HG03025 (cell line): ENCODE measurements around the gene RFTN1.
A peak's percentile ranks its signal among the peaks of the same experiment; 100 is the strongest.

ENCODE experiments used
- ATAC-seq: cut with Tn5 transposase; IDR thresholded peaks from one replicate; pipeline ENCODE4 v1.9.1; 2021; ENCODE audit warnings: mild to moderate bottlenecking, moderate library complexity; ENCODE audit not compliant: unreplicated experiment, low FRiP score

Gene RFTN1

DNA sequence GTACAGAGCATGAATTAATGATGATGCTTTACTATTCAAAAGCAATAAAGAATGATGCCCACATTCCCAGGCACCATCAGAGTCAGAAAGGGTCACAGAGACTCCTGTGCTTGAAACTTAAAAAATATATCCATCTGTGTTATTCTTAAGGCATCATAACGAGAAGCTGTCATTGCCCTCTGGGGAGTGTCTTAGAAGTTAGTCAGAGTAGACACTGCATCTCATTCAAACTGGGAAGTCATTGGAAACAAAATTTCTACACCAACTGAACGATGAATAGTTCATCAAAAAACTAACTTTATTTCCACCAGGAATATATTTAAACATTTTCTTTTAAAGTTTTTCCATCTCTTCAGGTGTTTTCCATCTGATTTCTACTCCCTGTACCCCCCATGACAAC, 122.9 kb downstream of the RFTN1 start:
- no peak for ATAC-seq

DNA sequence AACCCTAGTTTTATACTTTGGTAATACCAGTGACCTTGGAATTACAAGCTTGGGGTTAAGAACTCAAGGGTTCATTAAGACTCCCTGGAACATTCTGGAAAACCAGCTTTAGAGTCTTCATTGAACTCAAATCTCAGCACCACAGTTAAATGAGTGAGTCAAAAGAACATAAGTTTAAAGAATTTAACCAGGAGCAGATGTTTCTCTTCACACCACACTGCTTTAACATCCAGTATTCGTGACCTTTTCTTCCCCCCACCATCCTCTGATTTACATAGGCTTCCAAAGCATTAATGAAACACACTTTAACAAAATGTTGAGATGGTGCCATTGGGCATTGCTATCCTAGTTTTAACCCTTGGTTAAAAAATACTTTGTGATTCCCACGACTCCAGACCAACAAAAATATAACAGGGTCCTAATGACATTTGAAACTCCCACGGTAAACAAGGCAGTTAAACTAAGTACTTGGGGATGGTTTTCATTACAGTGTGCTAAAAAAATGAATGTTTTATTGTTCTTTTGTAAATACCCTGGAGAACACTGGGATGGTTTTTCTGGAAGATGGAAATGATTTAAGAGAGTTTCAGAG, 124.6 kb downstream of the RFTN1 start:
- no peak for ATAC-seq

- ATAC-seq, result no peak
These were observed 126.9 kb downstream of the RFTN1 start for GRCh38 chr3:16386561-16386960.

DNA sequence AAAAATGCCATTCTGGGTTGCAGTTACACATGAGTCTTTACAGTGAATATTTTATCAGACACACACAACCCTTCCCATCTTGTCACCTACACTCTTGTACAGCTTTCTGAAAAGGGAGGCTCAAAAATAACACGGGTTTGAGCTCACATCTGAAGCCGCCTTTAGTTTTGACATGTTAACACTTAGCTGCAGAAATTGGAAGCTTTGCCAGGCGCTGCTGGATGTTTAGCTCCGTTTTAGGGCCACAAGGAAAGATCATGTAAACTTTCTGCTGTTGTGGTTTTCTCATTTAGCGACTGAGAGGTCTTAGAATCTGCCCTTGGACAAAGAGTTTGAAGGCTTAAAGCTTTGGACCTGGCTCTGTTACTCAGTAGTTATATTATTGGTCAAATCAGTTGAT, 128.3 kb downstream of the RFTN1 start:
- no peak for ATAC-seq

- no peak for ATAC-seq
These were observed 129.6 kb downstream of the RFTN1 start for GRCh38 chr3:16383864-16384263.

DNA sequence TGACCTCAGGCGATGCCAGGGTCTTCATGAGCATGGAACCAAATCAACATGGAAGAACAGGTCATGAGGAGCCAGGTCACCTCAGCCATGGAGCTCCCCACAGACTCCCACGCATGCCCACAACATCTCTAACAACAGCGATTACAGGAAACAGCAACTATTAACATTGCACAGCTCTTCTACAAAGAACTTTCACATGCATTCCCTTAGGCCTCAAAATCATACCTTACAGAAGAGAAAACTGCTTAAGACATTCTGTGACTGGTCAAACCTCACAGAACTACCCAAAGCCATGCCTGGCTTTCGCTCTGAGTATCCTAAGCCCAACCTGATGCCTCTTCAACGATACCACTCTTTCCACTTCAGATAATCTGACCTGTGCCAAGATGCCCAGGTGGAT, 130.7 kb downstream of the RFTN1 start:
- peak; percentile 37 for ATAC-seq

DNA sequence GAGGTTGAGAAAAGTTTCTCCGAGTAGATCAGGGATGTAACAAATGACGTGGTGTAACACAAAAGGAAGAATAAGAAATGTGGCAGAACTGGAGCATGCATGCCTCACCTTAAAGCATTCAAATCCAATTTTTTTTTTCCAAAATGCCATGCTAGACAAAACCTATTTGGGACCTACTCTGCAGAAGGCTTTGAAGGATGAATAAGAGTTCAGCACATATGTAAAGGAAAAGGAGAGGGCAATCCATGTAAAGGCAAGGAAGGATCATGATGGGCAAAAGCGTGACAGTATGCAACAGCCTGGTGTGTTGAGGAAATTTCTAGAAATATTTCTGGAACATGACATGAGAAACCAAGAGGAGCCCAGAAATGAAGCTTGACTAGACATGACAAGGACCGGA, 132.1 kb downstream of the RFTN1 start:
- no peak for ATAC-seq

GRCh38 chr3:16380421-16380820, 133.1 kb downstream of the RFTN1 start:
- no peak for ATAC-seq

DNA sequence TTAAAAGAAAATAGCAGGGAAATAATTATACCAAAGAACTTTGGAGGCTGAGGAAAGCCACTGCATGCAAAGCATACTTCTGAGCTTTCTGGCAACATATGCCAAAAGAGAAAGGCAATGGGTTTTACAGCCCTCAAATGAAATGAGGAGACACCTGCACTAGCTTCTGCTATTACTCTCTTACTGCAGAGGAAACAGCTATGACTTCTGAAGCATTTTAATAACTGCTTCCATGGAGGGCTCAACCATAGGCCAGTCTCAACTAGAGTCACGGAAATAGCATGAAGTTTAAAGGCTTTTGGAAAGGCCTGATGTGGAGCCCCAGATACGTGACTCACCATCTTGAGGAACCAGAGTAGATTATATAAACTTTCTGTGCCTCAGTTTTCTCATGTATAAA, 133.7 kb downstream of the RFTN1 start:
- no peak for ATAC-seq

DNA sequence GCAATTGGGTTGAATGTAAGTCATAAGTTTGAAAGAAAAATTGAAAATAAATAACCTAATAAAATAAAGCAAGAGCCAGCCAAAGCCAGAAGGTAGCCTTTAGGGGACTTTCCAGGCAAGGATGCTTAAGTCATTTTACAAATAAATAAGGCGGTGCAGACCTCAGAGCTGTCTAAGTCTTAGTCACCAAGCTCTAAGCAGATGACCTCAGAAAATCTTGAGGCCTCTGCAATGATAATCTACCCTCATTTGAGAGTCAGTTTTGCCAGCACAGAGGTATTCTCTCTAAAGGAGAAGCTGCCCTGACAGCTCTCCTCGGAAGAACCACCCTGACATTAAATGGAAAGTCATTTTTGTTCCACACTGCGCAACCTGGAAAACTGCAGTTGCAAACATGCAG, 134.6 kb downstream of the RFTN1 start:
- peak; percentile 24 for ATAC-seq

DNA sequence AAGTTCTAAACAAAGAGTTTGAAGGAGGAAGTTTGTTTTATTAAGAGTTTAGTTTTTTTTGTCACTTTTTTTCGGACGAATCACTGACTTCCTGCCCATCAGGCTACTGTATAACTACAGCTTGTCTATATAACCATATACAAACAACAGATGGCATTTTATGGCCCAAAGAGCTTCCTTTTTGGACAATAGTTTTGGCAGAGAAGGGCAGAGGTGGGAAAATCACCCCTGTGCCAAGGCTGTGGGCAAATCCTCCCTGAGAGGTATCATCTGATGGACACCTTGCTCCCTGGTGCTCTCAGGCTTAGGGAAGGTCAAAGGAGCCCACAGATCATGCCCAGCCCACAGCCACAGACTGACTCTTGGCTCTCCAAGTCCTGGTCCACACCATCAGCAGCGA, 135.1 kb downstream of the RFTN1 start:
- ATAC-seq, result no peak

DNA sequence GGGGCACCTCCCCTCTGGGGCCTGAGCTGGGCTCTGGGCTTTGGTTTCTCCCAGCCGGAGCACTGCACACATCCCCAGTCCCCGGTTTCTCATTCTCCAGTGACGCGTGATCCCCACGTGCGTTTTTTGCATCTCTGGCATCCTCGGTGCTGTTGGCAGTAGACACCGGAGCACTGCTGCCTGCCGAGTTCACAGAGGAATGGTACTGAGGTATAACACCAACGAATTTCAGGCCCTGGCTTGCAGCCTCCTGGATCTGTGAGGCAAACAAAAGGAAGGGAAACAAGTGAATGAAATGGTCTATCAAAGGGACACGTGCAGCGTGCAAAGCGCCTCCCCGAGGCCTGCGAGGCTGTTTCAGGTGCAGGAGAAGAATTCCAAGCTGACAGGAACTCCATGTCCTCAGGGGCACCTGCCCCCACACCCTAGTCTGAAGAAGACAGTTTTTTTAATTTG, 135.6 kb downstream of the RFTN1 start:
- ATAC-seq, result no peak

GRCh38 chr3:16377196-16377595, 136.3 kb downstream of the RFTN1 start:
- ATAC-seq, result no peak

- ATAC-seq, result no peak
These were observed 137.6 kb downstream of the RFTN1 start for GRCh38 chr3:16375891-16376290.

- no peak for ATAC-seq
These were observed 138.6 kb downstream of the RFTN1 start for GRCh38 chr3:16374935-16375245.

GRCh38 chr3:16374047-16374934, 139.2 kb downstream of the RFTN1 start:
- ATAC-seq, result no peak

DNA sequence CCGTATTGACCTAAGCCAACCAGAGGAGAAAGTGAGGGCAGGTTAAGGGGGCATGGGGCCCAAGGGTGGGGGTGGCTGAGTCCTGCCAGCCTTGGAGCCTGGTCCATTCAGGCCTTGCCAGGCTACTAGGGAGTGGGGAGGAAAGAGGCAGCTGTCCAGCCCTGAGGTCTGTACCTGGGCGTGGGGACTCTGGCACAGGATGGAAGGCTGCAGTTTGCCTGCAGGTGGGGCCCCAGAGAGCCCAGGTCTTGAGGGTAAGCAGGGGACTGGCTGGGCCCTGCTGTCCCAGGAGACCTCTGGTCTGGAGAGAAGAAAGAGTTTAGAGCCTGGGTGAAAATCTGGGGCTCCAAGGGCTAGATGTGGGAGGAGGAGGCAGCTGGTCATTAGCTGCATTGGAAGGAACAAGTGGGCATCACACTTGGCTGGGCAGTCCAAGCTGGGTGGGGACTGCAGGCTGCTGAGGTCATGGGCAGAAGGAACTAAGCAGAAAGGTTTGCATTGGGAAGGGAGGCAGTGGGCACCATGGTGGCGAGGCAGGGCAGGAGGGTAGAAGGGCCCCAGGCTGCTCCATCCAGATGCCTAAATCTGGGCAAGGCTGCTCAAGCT, 140.1 kb downstream of the RFTN1 start:
- no peak for ATAC-seq

GRCh38 chr3:16372362-16373292, 140.9 kb downstream of the RFTN1 start:
- no peak for ATAC-seq

GRCh38 chr3:16370872-16371740, 142.4 kb downstream of the RFTN1 start:
- no peak for ATAC-seq

GRCh38 chr3:16370503-16370871, 143.0 kb downstream of the RFTN1 start:
- no peak for ATAC-seq
